C4-2B (cell line): ENCODE measurements around the gene PTPRU.
A peak's percentile ranks its signal among the peaks of the same experiment; 100 is the strongest.

Source experiments
- H3K27ac ChIP-seq: fragments of 450-650 bp; 2 replicates; pipeline ENCODE4 v1.5.1; 2017
- ZFX ChIP-seq: fragments of 450-650 bp; IDR thresholded peaks from 2 replicates; pipeline ENCODE4 v1.6.1; 2017
- TF ChIP-seq, protein P1 (sequence below): fragments of 450-650 bp; conservative IDR thresholded peaks from 2 replicates; pipeline ENCODE4 v1.5.1; 2017; ENCODE audit warnings: mild to moderate bottlenecking

PTPRU gene

DNA sequence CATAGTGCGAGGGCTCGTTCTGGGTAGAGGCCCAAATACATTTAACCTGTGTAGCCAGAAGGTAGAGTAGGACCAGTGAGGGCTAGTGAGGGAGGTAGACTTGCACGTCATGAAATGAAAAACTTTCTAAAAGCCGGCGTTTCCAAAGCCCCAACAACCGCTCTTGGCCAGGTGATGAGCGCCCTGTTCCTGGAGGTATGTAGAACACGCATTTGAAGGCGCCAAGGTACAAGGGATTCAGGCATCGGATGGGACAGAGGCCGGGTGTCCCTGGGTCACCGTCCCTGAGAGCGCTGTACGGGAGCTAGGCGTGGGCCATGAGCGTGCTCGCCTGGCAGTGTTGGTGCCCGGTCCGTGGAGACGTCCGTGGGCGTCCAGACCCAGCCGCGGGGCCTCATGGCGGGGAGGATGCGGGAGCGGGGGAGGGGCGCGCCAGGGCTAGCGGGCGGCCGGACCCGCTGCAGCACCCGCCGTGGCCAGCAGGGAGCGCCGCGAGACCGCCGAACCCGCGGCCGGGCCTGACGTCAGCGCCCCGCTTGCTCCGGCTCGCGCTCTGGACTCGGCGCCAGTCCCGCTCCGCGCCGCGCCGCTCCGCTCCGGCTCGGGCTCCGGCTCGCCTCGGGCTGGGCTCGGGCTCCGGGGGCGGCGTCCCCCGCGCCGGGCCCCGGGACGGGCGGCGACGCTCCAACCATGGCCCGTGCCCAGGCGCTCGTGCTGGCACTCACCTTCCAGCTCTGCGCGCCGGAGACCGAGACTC lies at the start of gene PTPRU:
TSS of gene PTPRU (plus strand) at position 568 of the 757 bp plus-strand sequence. CDS start at position 691, 123 bp downstream.
- peak within 1 kb of the TSS; percentile 62 for H3K27ac ChIP-seq
- TF ChIP-seq ZFX, result no peak
- TF ChIP-seq, protein P1, sequence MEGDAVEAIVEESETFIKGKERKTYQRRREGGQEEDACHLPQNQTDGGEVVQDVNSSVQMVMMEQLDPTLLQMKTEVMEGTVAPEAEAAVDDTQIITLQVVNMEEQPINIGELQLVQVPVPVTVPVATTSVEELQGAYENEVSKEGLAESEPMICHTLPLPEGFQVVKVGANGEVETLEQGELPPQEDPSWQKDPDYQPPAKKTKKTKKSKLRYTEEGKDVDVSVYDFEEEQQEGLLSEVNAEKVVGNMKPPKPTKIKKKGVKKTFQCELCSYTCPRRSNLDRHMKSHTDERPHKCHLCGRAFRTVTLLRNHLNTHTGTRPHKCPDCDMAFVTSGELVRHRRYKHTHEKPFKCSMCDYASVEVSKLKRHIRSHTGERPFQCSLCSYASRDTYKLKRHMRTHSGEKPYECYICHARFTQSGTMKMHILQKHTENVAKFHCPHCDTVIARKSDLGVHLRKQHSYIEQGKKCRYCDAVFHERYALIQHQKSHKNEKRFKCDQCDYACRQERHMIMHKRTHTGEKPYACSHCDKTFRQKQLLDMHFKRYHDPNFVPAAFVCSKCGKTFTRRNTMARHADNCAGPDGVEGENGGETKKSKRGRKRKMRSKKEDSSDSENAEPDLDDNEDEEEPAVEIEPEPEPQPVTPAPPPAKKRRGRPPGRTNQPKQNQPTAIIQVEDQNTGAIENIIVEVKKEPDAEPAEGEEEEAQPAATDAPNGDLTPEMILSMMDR, result peak; percentile 97

DNA sequence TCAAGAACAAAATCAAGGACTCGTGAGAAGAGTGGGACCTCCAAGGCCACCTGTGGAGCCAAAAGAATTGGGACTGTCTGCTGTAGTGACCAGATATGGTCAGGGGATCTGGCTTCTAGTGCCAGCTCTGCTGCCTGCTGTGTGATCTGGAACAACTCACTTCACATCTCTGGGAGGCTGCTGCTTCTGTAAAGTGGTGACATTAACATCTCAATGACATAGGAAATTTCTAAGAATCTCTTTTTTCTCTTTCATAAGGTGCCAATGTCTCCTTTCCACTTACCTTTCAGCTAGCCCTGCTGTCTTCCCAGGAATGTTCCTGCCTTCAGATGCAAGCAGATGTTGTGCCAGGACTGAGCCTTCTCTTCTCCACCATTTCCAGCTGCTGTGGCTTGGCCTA lies 49.6 kb upstream of the PTPRU start:
- TF ChIP-seq ZFX, result no peak
- TF ChIP-seq, protein P1, result no peak
- H3K27ac ChIP-seq, result no peak overlapping the region

DNA sequence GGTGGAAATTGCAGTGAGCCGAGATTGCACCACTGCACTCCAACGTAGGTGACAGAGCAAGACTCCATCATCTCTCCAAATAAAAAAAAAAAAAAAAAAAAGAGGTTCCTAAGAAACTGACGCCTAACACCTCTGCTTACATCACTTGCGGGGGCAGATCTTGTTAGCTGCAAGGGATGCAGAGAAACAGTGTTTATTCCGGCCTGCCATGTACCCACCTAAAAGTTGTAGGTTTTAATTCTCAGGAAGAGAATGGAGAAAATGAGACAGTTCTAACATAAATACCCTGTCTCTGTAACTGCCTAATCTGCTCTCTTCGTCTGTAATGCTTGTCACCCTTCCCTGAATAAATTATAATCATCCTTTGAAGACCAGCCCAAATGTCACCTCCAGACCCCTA lies 45.6 kb upstream of the PTPRU start:
- H3K27ac ChIP-seq, result no peak overlapping the region
- no peak for TF ChIP-seq ZFX
- TF ChIP-seq, protein P1, result no peak

DNA sequence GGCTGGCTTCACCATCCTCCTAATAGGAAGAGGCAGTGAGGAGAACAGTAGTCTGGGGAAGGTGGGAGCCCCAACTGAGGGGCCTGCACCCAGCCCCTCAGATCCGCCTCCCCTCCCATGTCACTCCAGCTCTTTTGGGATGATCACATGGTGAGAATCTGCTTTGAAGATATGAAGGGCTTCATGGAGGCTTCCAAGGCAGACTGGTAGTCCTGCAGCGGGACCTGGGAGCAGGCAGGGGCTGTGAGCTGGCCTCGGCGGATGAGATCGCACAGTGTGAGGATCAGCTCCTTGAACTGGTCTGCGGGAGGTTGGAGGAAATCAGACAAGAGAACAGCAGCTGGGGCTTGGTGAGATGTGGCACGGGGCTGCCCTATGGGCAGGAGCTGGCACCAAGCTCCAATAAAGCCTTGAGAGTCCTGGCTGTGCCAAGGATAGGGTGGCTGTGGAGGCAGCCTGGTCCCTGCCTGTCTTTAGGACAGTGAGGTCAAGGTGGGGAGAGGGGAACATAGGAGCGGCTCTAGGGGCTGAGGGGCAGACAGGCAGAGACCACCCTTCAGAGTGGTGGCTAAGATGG lies 42.4 kb upstream of the PTPRU start:
- H3K27ac ChIP-seq, result no peak overlapping the region

DNA sequence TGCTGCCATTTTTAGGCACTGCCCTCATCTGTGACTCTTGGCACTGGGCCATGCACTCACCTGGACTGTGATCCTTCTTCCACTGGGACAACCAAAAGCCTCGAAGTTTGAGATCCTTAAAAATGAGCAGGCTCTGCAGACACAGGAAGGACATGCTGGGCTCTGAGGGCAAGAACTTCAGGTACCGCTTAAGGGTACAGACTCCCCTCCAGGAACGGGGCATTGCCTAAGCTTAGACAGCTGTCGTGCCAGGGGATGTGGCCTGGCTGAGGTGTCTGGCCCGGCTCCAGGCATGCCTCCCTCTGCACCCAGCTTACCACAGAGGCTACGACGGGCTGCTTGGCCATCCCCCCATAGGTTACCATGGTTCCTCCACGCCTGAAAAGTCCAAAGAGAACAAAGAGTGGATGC lies 40.4 kb upstream of the PTPRU start:
- H3K27ac ChIP-seq, result no peak overlapping the region
- TF ChIP-seq, protein P1, result no peak
- no peak for TF ChIP-seq ZFX

More for the DNA sequence above, 42.4 kb upstream of the PTPRU start:
- TF ChIP-seq, protein P1, result no peak
- no peak for TF ChIP-seq ZFX

DNA sequence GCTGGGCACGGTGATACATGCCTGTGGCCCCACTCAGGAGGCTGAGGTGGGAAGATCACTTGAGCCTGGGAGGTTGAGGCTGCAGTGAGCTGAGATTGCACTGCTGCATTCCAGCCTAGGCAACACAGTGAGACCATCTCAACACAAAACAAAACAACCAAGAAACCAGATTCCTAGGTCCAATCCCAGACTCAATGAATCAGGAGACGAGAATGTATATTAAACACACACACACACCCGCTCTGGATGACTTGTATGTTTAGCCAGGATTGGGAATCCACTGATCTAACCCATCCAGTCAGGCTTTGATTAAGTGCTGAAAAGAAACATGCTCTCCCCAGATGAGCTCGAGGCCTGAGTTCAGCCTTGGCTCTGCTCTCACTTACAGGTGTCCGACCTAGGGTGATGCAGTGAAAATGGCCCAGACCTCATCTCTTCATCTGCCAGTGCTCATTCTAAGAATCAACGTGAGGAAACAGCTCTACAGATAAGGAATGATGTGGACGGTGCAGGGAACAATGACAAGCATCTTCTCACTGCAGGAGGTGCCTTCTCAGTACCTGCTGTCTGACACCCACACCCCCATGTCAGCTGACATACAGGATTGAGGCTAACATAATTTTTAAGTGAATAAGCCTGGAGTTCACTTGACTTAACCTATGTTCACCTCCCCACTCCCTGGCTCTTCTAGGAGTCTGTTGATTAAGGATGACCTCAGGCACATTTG lies 39.3 kb upstream of the PTPRU start:
- no peak for TF ChIP-seq ZFX
- TF ChIP-seq, protein P1, result no peak
- H3K27ac ChIP-seq, result no peak overlapping the region

DNA sequence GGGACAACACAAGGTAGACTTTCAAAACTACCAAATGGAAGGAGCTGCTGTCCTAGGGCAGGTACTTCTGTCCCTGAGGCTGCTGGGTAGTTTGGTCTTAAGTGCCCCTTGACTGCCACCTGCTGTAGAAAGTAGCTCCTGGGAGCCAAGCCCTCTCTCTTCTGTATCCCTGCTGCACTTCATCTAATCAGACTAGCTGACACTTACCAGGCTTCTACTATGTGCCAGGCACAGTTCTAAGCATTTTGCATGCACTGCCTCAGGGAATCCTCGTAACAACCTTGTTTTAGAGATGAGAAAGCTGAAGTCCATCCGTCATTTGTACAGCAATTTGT lies 38.8 kb upstream of the PTPRU start:
- no peak for TF ChIP-seq ZFX
- TF ChIP-seq, protein P1, result no peak; the same call in 1 of the 2 replicates
- no peak overlapping the region for H3K27ac ChIP-seq
